GM12891 (cell line): ENCODE measurements around the gene MSL1.

Experiments used
- PAX5 ChIP-seq: IDR thresholded peaks from 2 replicates; pipeline ENCODE4 v1.6.1; 2011; ENCODE audit warnings: low read length, moderate library complexity, mild to moderate bottlenecking; ENCODE audit not compliant: insufficient read depth, severe bottlenecking
- POLR2A ChIP-seq: IDR thresholded peaks from 2 replicates; pipeline ENCODE4 v1.6.1; 2011; ENCODE audit warnings: low read depth, low read length, control low read depth
- POLR2AphosphoS5 ChIP-seq: IDR thresholded peaks from 2 replicates; pipeline ENCODE4 v1.6.1; 2011; ENCODE audit warnings: low read depth, low read length, control low read depth
- SPI1 ChIP-seq: IDR thresholded peaks from 2 replicates; pipeline ENCODE4 v1.6.1; 2011; ENCODE audit warnings: low read depth, low read length, control low read depth
- TAF1 ChIP-seq: IDR thresholded peaks from 2 replicates; pipeline ENCODE4 v1.6.1; 2011; ENCODE audit warnings: low read depth, low read length, control low read depth

DNA sequence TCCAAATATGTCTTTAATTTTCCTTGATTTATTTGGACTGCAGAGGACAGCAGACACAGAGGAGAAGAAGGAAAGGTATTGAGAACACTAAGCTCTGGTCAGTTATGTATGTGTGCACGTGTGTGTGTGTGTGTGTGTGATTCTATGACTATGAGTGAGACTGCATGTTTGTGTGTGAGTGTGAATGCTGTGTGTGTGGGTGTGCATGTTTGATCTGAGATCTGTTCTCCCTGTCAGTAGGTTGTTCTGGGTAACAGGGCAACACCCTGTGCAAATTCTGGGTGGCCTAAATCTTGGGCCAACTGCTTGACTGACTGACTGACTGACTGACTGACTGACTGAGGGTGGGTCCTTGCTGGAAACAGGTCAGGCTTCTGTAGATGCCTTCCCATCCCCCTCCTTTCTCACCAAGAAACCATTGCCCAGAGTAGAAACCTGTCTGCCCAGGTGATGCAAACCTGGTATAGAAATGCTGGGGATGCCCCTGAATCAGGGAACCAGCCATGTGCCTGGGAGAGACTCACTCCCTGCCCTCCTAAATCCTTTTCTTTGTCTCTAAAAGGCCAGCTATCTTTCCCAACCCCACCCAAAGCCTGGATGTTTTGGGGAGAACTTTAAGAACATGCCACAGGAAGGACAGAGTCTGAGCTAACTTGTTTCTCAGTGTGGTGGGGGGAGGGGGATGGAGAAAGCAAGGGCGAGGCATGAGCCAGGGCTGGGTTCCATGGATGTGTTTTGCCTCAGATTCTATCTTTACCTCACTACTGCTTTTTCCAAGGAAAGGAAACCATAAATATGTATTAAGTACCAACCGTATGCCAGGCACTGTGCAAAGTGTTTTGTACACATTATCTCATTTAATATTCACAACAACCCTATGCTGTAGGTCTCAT, 16.9 kb upstream of the MSL1 start:
- TF ChIP-seq POLR2AphosphoS5: no peak
- no peak for TF ChIP-seq TAF1
- no peak for TF ChIP-seq POLR2A
- TF ChIP-seq SPI1: no peak
- no peak for TF ChIP-seq PAX5
